Stimulated activated naive B cell treated with anti-CD40 and anti-IgM and Interleukin-4, amounts not matched to agents 10 μg/mL and 1 μg/mL and 100 μg/mL, for 72 hours (primary cell): ENCODE measurements around the gene MESP1.

Experiments
- ATAC-seq, 2 donors: fragments of 150-1000 bp; cut with Tn5 transposase; replicated peaks; 2 replicates each; pipeline ENCODE4 v1.10.0; 2021; ENCODE audit warnings: moderate library complexity in 1 of 2
- DNase-seq: peaks from one replicate; pipeline ENCODE4 v3.0.0; 2021
- H3K27ac Mint-ChIP-seq: one replicate; pipeline ENCODE4 v1.8.0; 2022; ENCODE audit warnings: mild to moderate bottlenecking, mixed read lengths
- H3K27me3 Mint-ChIP-seq, 2 donors: one replicate each; pipeline ENCODE4 v1.8.0; 2022; ENCODE audit warnings: mixed read lengths in 2 of 2
- H3K36me3 Mint-ChIP-seq, 2 donors: one replicate each; pipeline ENCODE4 v1.8.0; 2022; ENCODE audit warnings: mixed read lengths in 2 of 2, mild to moderate bottlenecking in 1 of 2
- H3K4me1 Mint-ChIP-seq, 2 donors: one replicate each; pipeline ENCODE4 v1.8.0; 2022; ENCODE audit warnings: mixed read lengths in 2 of 2, mild to moderate bottlenecking in 1 of 2
- H3K4me3 Mint-ChIP-seq, 2 donors: one replicate each; pipeline ENCODE4 v1.8.0; 2022; ENCODE audit warnings: mild to moderate bottlenecking in 2 of 2, mixed read lengths in 2 of 2, moderate library complexity in 1 of 2
- H3K9me3 Mint-ChIP-seq, 2 donors: one replicate each; pipeline ENCODE4 v1.8.0; 2022; ENCODE audit warnings: mixed read lengths in 2 of 2, mild to moderate bottlenecking in 1 of 2

The MESP1 gene

GRCh38 chr15:89775815-89776214, 24.8 kb upstream of the MESP1 start:
- Mint-ChIP-seq H3K4me1 (peaks cover 4 to 18% of the 10 kb centered on the region in 2 donors), H3K4me3 (no peak overlapping the region), H3K27me3 (peaks cover 11 to 20% of the 10 kb centered on the region in 2 donors), H3K9me3 (no peaks in the 10 kb centered on the region), H3K27ac (no peak overlapping the region), H3K36me3 (no peaks in the 10 kb centered on the region)
- no peak for DNase-seq
- ATAC-seq, result no peak

- ATAC-seq, result no peak
- H3K4me1 Mint-ChIP-seq, result peaks cover 0 to 10% of the 10 kb centered on the region in 2 donors
These were observed 23.4 kb upstream of the MESP1 start for GRCh38 chr15:89774492-89774891.

GRCh38 chr15:89772932-89773583, 22.0 kb upstream of the MESP1 start:
- ATAC-seq, result peak; percentile 68 to 71
- Mint-ChIP-seq H3K36me3 (no peaks in the 10 kb centered on the region), H3K27ac (no peak overlapping the region), H3K27me3 (peaks cover 7 to 21% of the 10 kb centered on the region in 2 donors), H3K4me3 (no peak overlapping the region), H3K9me3 (no peaks in the 10 kb centered on the region), H3K4me1 (peaks cover 0 to 10% of the 10 kb centered on the region in 2 donors)
- DNase-seq, result no peak

More at GRCh38 chr15:89774492-89774891, 23.4 kb upstream of the MESP1 start:
- H3K27ac Mint-ChIP-seq, result no peak overlapping the region
- H3K27me3 Mint-ChIP-seq, result peaks cover 11 to 25% of the 10 kb centered on the region in 2 donors
- DNase-seq, result no peak
- no peak overlapping the region for H3K4me3 Mint-ChIP-seq
- H3K36me3 Mint-ChIP-seq, result no peaks in the 10 kb centered on the region
- H3K9me3 Mint-ChIP-seq, result no peaks in the 10 kb centered on the region

- no peaks in the 10 kb centered on the region for H3K4me1 Mint-ChIP-seq
- H3K36me3 Mint-ChIP-seq, result no peaks in the 10 kb centered on the region
- no peak for ATAC-seq
- no peak overlapping the region for H3K27ac Mint-ChIP-seq
- no peak overlapping the region for H3K4me3 Mint-ChIP-seq
- DNase-seq, result no peak
- H3K27me3 Mint-ChIP-seq, result peaks cover 0 to 12% of the 10 kb centered on the region in 2 donors
- H3K9me3 Mint-ChIP-seq, result no peaks in the 10 kb centered on the region
These were observed 19.0 kb upstream of the MESP1 start for GRCh38 chr15:89770041-89770440.

- DNase-seq (no peak), ATAC-seq (no peak)
- H3K4me1 Mint-ChIP-seq, result no peaks in the 10 kb centered on the region
- no peaks in the 10 kb centered on the region for H3K36me3 Mint-ChIP-seq
- no peaks in the 10 kb centered on the region for H3K9me3 Mint-ChIP-seq
- H3K4me3 Mint-ChIP-seq, result no peak overlapping the region
- H3K27ac Mint-ChIP-seq, result no peak overlapping the region
- peaks cover 0 to 12% of the 10 kb centered on the region in 2 donors for H3K27me3 Mint-ChIP-seq
These were observed 18.3 kb upstream of the MESP1 start for GRCh38 chr15:89769366-89769765.

GRCh38 chr15:89768071-89768500, 17.0 kb upstream of the MESP1 start:
- DNase-seq (no peak), ATAC-seq (peak in 1 of 2 donors; percentile 19)
- Mint-ChIP-seq H3K36me3 (no peaks in the 10 kb centered on the region), H3K9me3 (no peaks in the 10 kb centered on the region), H3K27me3 (peaks cover 0 to 12% of the 10 kb centered on the region in 2 donors), H3K4me3 (no peak overlapping the region), H3K4me1 (no peaks in the 10 kb centered on the region), H3K27ac (no peak overlapping the region)

- no peaks in the 10 kb centered on the region for H3K9me3 Mint-ChIP-seq
- DNase-seq, result no peak
- H3K4me3 Mint-ChIP-seq, result no peak overlapping the region
- no peaks in the 10 kb centered on the region for H3K4me1 Mint-ChIP-seq
- H3K36me3 Mint-ChIP-seq, result no peaks in the 10 kb centered on the region
- ATAC-seq, result no peak
- peaks cover 0 to 12% of the 10 kb centered on the region in 2 donors for H3K27me3 Mint-ChIP-seq
- H3K27ac Mint-ChIP-seq, result no peak overlapping the region
These were observed 16.4 kb upstream of the MESP1 start for GRCh38 chr15:89767411-89767915.

GRCh38 chr15:89766357-89767311, 15.6 kb upstream of the MESP1 start:
- peaks cover 0 to 12% of the 10 kb centered on the region in 2 donors for H3K27me3 Mint-ChIP-seq
- ATAC-seq (peak in 1 of 2 donors; percentile 16), DNase-seq (no peak)
- no peaks in the 10 kb centered on the region for H3K36me3 Mint-ChIP-seq
- no peaks in the 10 kb centered on the region for H3K9me3 Mint-ChIP-seq
- H3K4me3 Mint-ChIP-seq, result no peak overlapping the region
- H3K27ac Mint-ChIP-seq, result no peak overlapping the region
- no peaks in the 10 kb centered on the region for H3K4me1 Mint-ChIP-seq

GRCh38 chr15:89765694-89766093, 14.6 kb upstream of the MESP1 start:
- H3K27me3 Mint-ChIP-seq, result peaks cover 4 to 19% of the 10 kb centered on the region in 2 donors

GRCh38 chr15:89761929-89762328, 10.9 kb upstream of the MESP1 start:
- Mint-ChIP-seq H3K9me3 (no peaks in the 10 kb centered on the region), H3K4me3 (no peak overlapping the region), H3K27me3 (peaks cover 21 to 27% of the 10 kb centered on the region in 2 donors), H3K4me1 (peaks cover 6 to 8% of the 10 kb centered on the region in 2 donors), H3K36me3 (no peaks in the 10 kb centered on the region), H3K27ac (no peak overlapping the region)
- DNase-seq, result no peak
- ATAC-seq, result no peak

More at GRCh38 chr15:89765694-89766093, 14.6 kb upstream of the MESP1 start:
- no peak overlapping the region for H3K4me3 Mint-ChIP-seq
- no peaks in the 10 kb centered on the region for H3K36me3 Mint-ChIP-seq
- no peak overlapping the region for H3K27ac Mint-ChIP-seq
- DNase-seq (no peak), ATAC-seq (no peak)
- peaks cover 4 to 7% of the 10 kb centered on the region in 2 donors for H3K4me1 Mint-ChIP-seq
- H3K9me3 Mint-ChIP-seq, result no peaks in the 10 kb centered on the region

- Mint-ChIP-seq H3K27ac (peak overlapping the region; percentile 86), H3K4me3 (no peak overlapping the region), H3K9me3 (no peaks in the 10 kb centered on the region), H3K4me1 (peaks cover 6 to 8% of the 10 kb centered on the region in 2 donors), H3K27me3 (peaks cover 22 to 30% of the 10 kb centered on the region in 2 donors), H3K36me3 (no peaks in the 10 kb centered on the region)
- DNase-seq (no peak), ATAC-seq (peak; percentile 40 to 44)
These were observed 10.2 kb upstream of the MESP1 start for GRCh38 chr15:89761009-89761831.

GRCh38 chr15:89760303-89761008, 9.4 kb upstream of the MESP1 start:
- peaks cover 6 to 8% of the 10 kb centered on the region in 2 donors for H3K4me1 Mint-ChIP-seq
- no peaks in the 10 kb centered on the region for H3K36me3 Mint-ChIP-seq
- DNase-seq (peak; percentile 57), ATAC-seq (peak; percentile 87 to 92)
- H3K27ac Mint-ChIP-seq, result no peak overlapping the region
- peaks cover 28 to 38% of the 10 kb centered on the region in 2 donors for H3K27me3 Mint-ChIP-seq
- H3K4me3 Mint-ChIP-seq, result no peak overlapping the region
- no peaks in the 10 kb centered on the region for H3K9me3 Mint-ChIP-seq

GRCh38 chr15:89759835-89760234, 8.8 kb upstream of the MESP1 start:
- H3K4me3 Mint-ChIP-seq, result no peak overlapping the region
- no peak overlapping the region for H3K27ac Mint-ChIP-seq
- peaks cover 6 to 8% of the 10 kb centered on the region in 2 donors for H3K4me1 Mint-ChIP-seq
- ATAC-seq (no peak), DNase-seq (no peak)
- peaks cover 28 to 43% of the 10 kb centered on the region in 2 donors for H3K27me3 Mint-ChIP-seq
- no peaks in the 10 kb centered on the region for H3K9me3 Mint-ChIP-seq
- no peaks in the 10 kb centered on the region for H3K36me3 Mint-ChIP-seq
